Measurements from ENCODE around the gene PBX2.

DNA sequence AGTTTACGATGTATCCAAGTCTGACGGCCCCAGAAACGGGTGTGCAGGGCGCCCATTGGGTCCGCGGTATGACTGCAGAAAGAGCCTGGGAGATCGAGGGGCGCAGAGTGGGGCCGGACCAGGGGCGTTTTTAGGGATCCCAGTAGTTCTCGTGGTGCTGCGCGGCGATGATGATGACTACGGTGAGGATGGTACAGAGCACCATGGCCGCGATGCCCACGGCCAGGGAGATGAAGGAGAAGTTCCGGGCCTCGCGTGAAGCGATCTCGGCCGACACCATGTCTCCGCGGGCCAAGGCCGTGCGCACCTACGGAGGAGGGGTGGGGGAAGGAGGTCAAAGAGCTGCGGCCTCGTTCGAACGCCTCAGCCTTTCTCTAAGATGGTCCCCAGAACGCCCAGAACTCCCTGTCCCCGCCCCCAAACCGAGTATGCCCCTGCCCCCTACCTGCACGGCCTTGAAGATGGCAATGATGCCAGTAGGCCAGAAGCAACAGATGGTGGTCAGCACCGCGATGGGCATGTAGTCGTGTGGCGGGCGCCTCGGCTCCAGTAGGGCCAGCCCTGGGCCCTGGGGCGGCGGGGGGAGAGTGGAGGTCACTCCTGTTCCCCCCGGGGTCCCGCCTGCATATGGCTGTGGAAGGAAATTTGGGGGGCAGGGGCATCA is 40.8 kb downstream of the PBX2 start:
- TF ChIP-seq CTCF (IDR thresholded peaks at IDR 0.05) (no peak), POLR2A (IDR thresholded peaks at IDR 0.05) (no peak)

Measured in heart left ventricle (tissue), 13 donors.